ENCODE data around the gene NME3. TPM values are rescaled to one million over a fixed set of nuclear protein-coding genes. Genes with fewer than 3 reads are reported as not detected.

NME3 gene
- total and polyA plus RNA-seq, 10 of the 15 experiments (the other 5 are each of a cell fraction or from before 2014, with no cell fraction given): 0.61 to 55.5 (median 26.5) TPM

GRCh38 chr16:1724491-1724890 is 46.9 kb downstream of the NME3 start:
- ChIA-PET SMC1A (ENCODE audit: uncharacterized antibody, unreplicated experiment) (interaction anchor here (0.8 kb wide), 2 partner anchors 21 to 24 kb away, joined by 3 read pairs; no protein-coding TSS in a partner anchor), RAD21 (ENCODE audit: unreplicated experiment) (no interaction called here), POLR2A (interaction anchor here (0.8 kb wide), 1 partner anchor 11 kb away, joined by 4 read pairs; no protein-coding TSS in a partner anchor), CTCF (interaction anchor here (0.6 to 2.0 kb wide), 3 partner anchors 9 to 416 kb away, joined by 3 to 6 read pairs (median 4); no protein-coding TSS in a partner anchor)
- Histone ChIP-seq H3K4me1 (ENCODE audit: control insufficient read depth, insufficient read depth, low read length) (peaks cover 23% of the 10 kb centered on the region), H3K36me3 (ENCODE audit: control insufficient read depth in 2 of 2, insufficient read depth in 2 of 2, low read length in 1 of 2) (peaks cover 9 to 18% of the 10 kb centered on the region in 2 experiments), H3K27me3 (replicated peaks in 1 of 2; ENCODE audit: control insufficient read depth in 2 of 2, insufficient read depth in 2 of 2, low read length in 1 of 2) (no peaks in the 10 kb centered on the region), H4K20me1 (ENCODE audit: control insufficient read depth, insufficient read depth) (no peaks in the 10 kb centered on the region; the same call in 1 of the 2 replicates), H3K79me2 (ENCODE audit: control insufficient read depth, insufficient read depth, low read length) (peaks cover 4% of the 10 kb centered on the region), H3K9me3 (replicated peaks; ENCODE audit: control insufficient read depth, insufficient read depth, low read length) (no peaks in the 10 kb centered on the region), H3K4me2 (ENCODE audit: control insufficient read depth, insufficient read depth) (no peak overlapping the region), H3K9ac (ENCODE audit: control insufficient read depth, insufficient read depth, low read length) (no peak overlapping the region), H3K4me3 (no peak overlapping the region), H3K27ac (ENCODE audit: control insufficient read depth, insufficient read depth) (no peak overlapping the region), H2AFZ (ENCODE audit: control insufficient read depth, low read depth, low read length) (no peak overlapping the region)
- BruUV-seq (replicated peaks): no TSS peak
- ATAC-seq (no peak), FAIRE-seq (no peak), DNase-seq (ENCODE audit: low read depth, low spot score) (no peak)
- intact Hi-C loops (cut with micrococcal nuclease; ENCODE audit: unreplicated experiment) (no loop called here), in situ Hi-C loops (cut with MboI) (no loop called here)
- TF ChIP-seq JUND (IDR thresholded peaks at IDR 0.05; ENCODE audit: low read depth, low read length) (no peak), CBFB (IDR thresholded peaks at IDR 0.05; ENCODE audit: low read depth) (no peak), MEF2B (IDR thresholded peaks at IDR 0.05; ENCODE audit: partially characterized antibody, poor library complexity, severe bottlenecking) (no peak), POLR2AphosphoS2 (IDR thresholded peaks at IDR 0.05; ENCODE audit: low read depth, low read length) (no peak), RBBP5 (conservative IDR thresholded peaks at IDR 0.05) (no peak), PAX8 (IDR thresholded peaks at IDR 0.05) (no peak), IKZF2 (IDR thresholded peaks at IDR 0.05) (no peak), ATF3 (IDR thresholded peaks at IDR 0.05; ENCODE audit: borderline replicate concordance, extremely low read depth, low read depth, low read length) (no peak), MTA2 (IDR thresholded peaks at IDR 0.05; ENCODE audit: low read depth) (no peak), BACH1 (IDR thresholded peaks at IDR 0.05; ENCODE audit: borderline replicate concordance) (no peak)
- WGBS (ENCODE audit: insufficient coverage, insufficient replicate concordance, low lambda C conversion rate, missing lambda C conversion rate): 99% methylated on average over 12 of the region's 12 CpGs

Measured in GM12878 (cell line).